WTC11 (cell line): ENCODE data around the gene KIRREL3. TPM values are rescaled to one million over a fixed set of nuclear protein-coding genes. Genes with fewer than 3 reads are reported as not detected.

Experiments used
- ATAC-seq: fragments of 200-7000 bp; cut with Tn5 transposase; 2 replicates; pipeline ENCODE4 v1.10.0; 2021; ENCODE audit warnings: mild to moderate bottlenecking, moderate library complexity
- CTCF ChIA-PET: fragments of 300-600 bp; sonication (Branson Sonifier 250); formaldehyde crosslinking; loops from one replicate; lab custom pipeline; 2021; ENCODE audit warnings: antibody characterized with exemption; lab: Charles Lee
- POLR2A ChIA-PET: fragments of 350-600 bp; sonication (Branson Sonifier 250); formaldehyde crosslinking; loops from one replicate; lab custom pipeline; 2021; ENCODE audit warnings: antibody characterized with exemption; lab: Charles Lee
- DNase-seq: peaks from one replicate; pipeline ENCODE4 v3.0.0; 2021; ENCODE audit warnings: low spot score
- H3K27ac Mint-ChIP-seq: 2 replicates; pipeline ENCODE4 v1.8.0; 2021; ENCODE audit warnings: mixed read lengths
- H3K27me3 Mint-ChIP-seq: 2 replicates; pipeline ENCODE4 v1.8.0; 2021; ENCODE audit warnings: low read depth, mild to moderate bottlenecking, moderate library complexity, mixed read lengths
- H3K36me3 Mint-ChIP-seq: 2 replicates; pipeline ENCODE4 v1.8.0; 2021; ENCODE audit warnings: mixed read lengths
- H3K4me1 Mint-ChIP-seq: 2 replicates; pipeline ENCODE4 v1.8.0; 2022; ENCODE audit warnings: mixed read lengths
- H3K4me3 Mint-ChIP-seq: 2 replicates; pipeline ENCODE4 v1.8.0; 2021; ENCODE audit warnings: mild to moderate bottlenecking, moderate library complexity, mixed read lengths
- H3K9me3 Mint-ChIP-seq: 2 replicates; pipeline ENCODE4 v1.8.0; 2021; ENCODE audit warnings: mixed read lengths
- AFF4 ChIP-seq: sonication (generic); formaldehyde crosslinking; IDR thresholded peaks from 2 replicates; pipeline ENCODE4 v1.8.1; 2023; ENCODE audit warnings: mild to moderate bottlenecking, missing genetic modification reagents, borderline replicate concordance
- ARID4B ChIP-seq: sonication (generic); formaldehyde crosslinking; IDR thresholded peaks from 2 replicates; pipeline ENCODE4 v1.8.0; 2023; ENCODE audit warnings: missing genetic modification reagents, mild to moderate bottlenecking, borderline replicate concordance
- E2F1 ChIP-seq: sonication (generic); formaldehyde crosslinking; IDR thresholded peaks from 2 replicates; pipeline ENCODE4 v1.8.0; 2022; ENCODE audit warnings: mild to moderate bottlenecking, missing genetic modification reagents
- E2F4 ChIP-seq: sonication (generic); formaldehyde crosslinking; IDR thresholded peaks from 2 replicates; pipeline ENCODE4 v1.8.1; 2022; ENCODE audit warnings: low read depth, mild to moderate bottlenecking, moderate library complexity, missing genetic modification reagents, borderline replicate concordance
- EMX1 ChIP-seq: fragments of 250-450 bp; sonication (Bioruptor Pico); IDR thresholded peaks from 2 replicates; pipeline ENCODE4 v1.8.0; 2021; ENCODE audit warnings: mild to moderate bottlenecking
- HMGA2 ChIP-seq: fragments of 250-450 bp; sonication (Bioruptor Pico); IDR thresholded peaks from 2 replicates; pipeline ENCODE4 v1.4.0; 2021; ENCODE audit warnings: mild to moderate bottlenecking, moderate library complexity
- JUN ChIP-seq: sonication (generic); formaldehyde crosslinking; IDR thresholded peaks from 2 replicates; pipeline ENCODE4 v1.8.0; 2023; ENCODE audit warnings: mild to moderate bottlenecking, missing genetic modification reagents
- MYBL2 ChIP-seq: sonication (generic); formaldehyde crosslinking; IDR thresholded peaks from 2 replicates; pipeline ENCODE4 v1.8.1; 2023; ENCODE audit warnings: mild to moderate bottlenecking, moderate library complexity, missing genetic modification reagents
- SP1 ChIP-seq: sonication (generic); formaldehyde crosslinking; conservative IDR thresholded peaks from 2 replicates; pipeline ENCODE4 v1.8.1; 2022; ENCODE audit warnings: missing genetic modification reagents
- STAT6 ChIP-seq: sonication (generic); formaldehyde crosslinking; conservative IDR thresholded peaks from 2 replicates; pipeline ENCODE4 v1.8.1; 2023; ENCODE audit warnings: mild to moderate bottlenecking, low read depth, missing genetic modification reagents, moderate library complexity
- ZBTB21 ChIP-seq: sonication (generic); formaldehyde crosslinking; IDR thresholded peaks from 2 replicates; pipeline ENCODE4 v1.8.1; 2023; ENCODE audit warnings: mild to moderate bottlenecking, missing genetic modification reagents, borderline replicate concordance
- ZBTB43 ChIP-seq: sonication (generic); formaldehyde crosslinking; IDR thresholded peaks from 2 replicates; pipeline ENCODE4 v1.8.1; 2023; ENCODE audit warnings: mild to moderate bottlenecking, missing genetic modification reagents
- ZNF232 ChIP-seq: sonication (generic); formaldehyde crosslinking; IDR thresholded peaks from 2 replicates; pipeline ENCODE4 v1.8.0; 2022; ENCODE audit warnings: mild to moderate bottlenecking, missing genetic modification reagents
- ZNF317 ChIP-seq: sonication (generic); formaldehyde crosslinking; IDR thresholded peaks from 2 replicates; pipeline ENCODE4 v1.8.1; 2023; ENCODE audit warnings: low read depth, mild to moderate bottlenecking, moderate library complexity, missing genetic modification reagents, borderline replicate concordance
- ZNF396 ChIP-seq: fragments of 250-450 bp; sonication (Bioruptor Pico); IDR thresholded peaks from 2 replicates; pipeline ENCODE4 v1.8.0; 2021; ENCODE audit warnings: mild to moderate bottlenecking, moderate library complexity, borderline replicate concordance
- ZNF671 ChIP-seq: fragments of 250-450 bp; sonication (Bioruptor Pico); IDR thresholded peaks from 2 replicates; pipeline ENCODE4 v1.8.0; 2021; ENCODE audit warnings: mild to moderate bottlenecking
- total RNA-seq: library from RNA; stranded (reverse); gene quantifications from 3 replicates; pipeline ENCODE4 v1.2.3, GENCODE V29; 2021

The KIRREL3 gene
- total RNA-seq, 1 experiment from 2014 or later, result 0.59 TPM

- no peaks in the 10 kb centered on the region for H3K36me3 Mint-ChIP-seq
- TF ChIP-seq ZNF232 (CRISPR knock-in tag) (no peak), ZNF396 (no peak), STAT6 (CRISPR knock-in tag) (no peak), JUN (CRISPR knock-in tag) (no peak), MYBL2 (CRISPR knock-in tag) (no peak), SP1 (CRISPR knock-in tag) (no peak), E2F4 (CRISPR knock-in tag) (no peak), ZNF671 (no peak), HMGA2 (CRISPR knock-in tag) (no peak)
- TF ChIP-seq, all 79 proteins: peak for 0
- ChIA-PET POLR2A (no interaction called here), CTCF (interaction anchor here (1.0 to 2.3 kb wide), 3 partner anchors 7 to 122 kb away, joined by 5 to 12 read pairs (median 8); no protein-coding TSS in a partner anchor)
- Mint-ChIP-seq H3K27ac (no peak overlapping the region), H3K27me3 (no peaks in the 10 kb centered on the region), H3K4me3 (no peak overlapping the region), H3K9me3 (no peaks in the 10 kb centered on the region), H3K4me1 (peaks cover 18% of the 10 kb centered on the region)
- ATAC-seq (no peak), DNase-seq (no peak)
Measured at GRCh38 chr11:126433244-126433846, 567.2 kb downstream of the KIRREL3 start.

- ATAC-seq (no peak), DNase-seq (no peak)
- H3K27ac Mint-ChIP-seq, result no peak overlapping the region
- no peak overlapping the region for H3K4me3 Mint-ChIP-seq
- ChIA-PET CTCF (interaction anchor here (1.4 to 2.3 kb wide), 4 partner anchors 8 to 122 kb away, joined by 5 to 12 read pairs (median 6); no protein-coding TSS in a partner anchor), POLR2A (no interaction called here)
- no peaks in the 10 kb centered on the region for H3K36me3 Mint-ChIP-seq
- no peaks in the 10 kb centered on the region for H3K27me3 Mint-ChIP-seq
- H3K4me1 Mint-ChIP-seq, result peaks cover 18% of the 10 kb centered on the region
- H3K9me3 Mint-ChIP-seq, result no peaks in the 10 kb centered on the region
- no peak for TF ChIP-seq EMX1 (CRISPR knock-in tag)
- no peak for TF ChIP-seq MYBL2 (CRISPR knock-in tag)
- TF ChIP-seq ZNF317 (CRISPR knock-in tag), result no peak
- no peak for TF ChIP-seq STAT6 (CRISPR knock-in tag)
- TF ChIP-seq ARID4B (CRISPR knock-in tag), result no peak
- no peak for TF ChIP-seq AFF4 (CRISPR knock-in tag)
- TF ChIP-seq E2F1, result no peak
- TF ChIP-seq ZBTB43 (CRISPR knock-in tag), result no peak
- no peak for TF ChIP-seq ZBTB21 (CRISPR knock-in tag)
Measured at GRCh38 chr11:126432525-126432924, 568.0 kb downstream of the KIRREL3 start.
